GM21367 (cell line): ENCODE data around the gene SPATA19.
A peak's percentile ranks its signal among the peaks of the same experiment; 100 is the strongest.

Source experiments
- ATAC-seq: cut with Tn5 transposase; IDR thresholded peaks from one replicate; pipeline ENCODE4 v1.9.1; 2021; ENCODE audit not compliant: unreplicated experiment

SPATA19 gene

GRCh38 chr11:133835593-133836548 is 9.4 kb downstream of the SPATA19 start:
- no peak for ATAC-seq

- ATAC-seq: peak; percentile 91
These were observed 10.4 kb downstream of the SPATA19 start for GRCh38 chr11:133834682-133835592.

- ATAC-seq: no peak
These were observed 11.2 kb downstream of the SPATA19 start for GRCh38 chr11:133833898-133834681.

DNA sequence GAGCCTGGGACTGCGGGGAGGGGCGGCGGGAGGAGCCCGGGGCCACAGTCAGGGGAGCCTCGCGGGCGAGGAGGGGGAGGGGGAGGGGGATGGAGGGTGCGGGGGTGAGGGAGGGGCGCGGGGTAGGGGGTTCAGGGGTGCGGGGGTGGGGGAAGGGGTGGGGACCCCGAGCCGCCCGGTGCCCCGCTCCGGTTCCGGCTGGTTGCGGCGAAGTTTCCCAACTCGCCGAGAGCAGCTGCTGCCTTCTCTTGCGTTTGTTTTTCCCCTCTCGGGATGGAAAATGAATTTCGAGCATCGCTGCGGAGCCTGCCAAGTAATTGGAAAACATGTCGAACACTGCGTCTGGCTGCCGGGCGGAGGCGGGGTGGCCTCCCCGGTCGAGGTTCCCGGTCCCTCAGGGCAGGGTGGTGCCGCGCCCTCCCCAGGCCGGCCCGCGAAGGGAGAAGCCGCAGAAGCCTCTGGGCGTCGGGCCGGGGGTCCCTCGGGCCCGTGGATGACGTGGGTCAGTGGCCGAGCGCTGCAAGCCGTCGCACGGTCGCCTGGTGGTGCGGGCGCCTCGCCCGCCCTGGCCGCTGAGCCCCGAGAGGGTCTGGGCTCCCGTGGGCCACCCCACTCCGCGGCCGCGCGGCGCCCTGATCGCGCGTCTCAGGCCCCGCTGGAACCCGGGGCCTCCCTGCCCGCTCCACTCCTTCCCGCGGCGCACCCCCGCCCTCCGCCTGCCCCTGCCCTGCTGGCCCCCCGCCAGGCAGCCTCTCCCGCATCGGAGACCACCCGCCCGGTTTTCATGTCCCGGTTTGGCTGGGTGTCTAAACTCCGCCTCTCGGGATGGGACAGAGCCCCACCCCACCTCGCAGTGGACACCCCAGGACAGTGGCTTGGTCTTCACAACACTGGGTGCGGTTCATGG is 12.1 kb downstream of the SPATA19 start:
- no peak for ATAC-seq

DNA sequence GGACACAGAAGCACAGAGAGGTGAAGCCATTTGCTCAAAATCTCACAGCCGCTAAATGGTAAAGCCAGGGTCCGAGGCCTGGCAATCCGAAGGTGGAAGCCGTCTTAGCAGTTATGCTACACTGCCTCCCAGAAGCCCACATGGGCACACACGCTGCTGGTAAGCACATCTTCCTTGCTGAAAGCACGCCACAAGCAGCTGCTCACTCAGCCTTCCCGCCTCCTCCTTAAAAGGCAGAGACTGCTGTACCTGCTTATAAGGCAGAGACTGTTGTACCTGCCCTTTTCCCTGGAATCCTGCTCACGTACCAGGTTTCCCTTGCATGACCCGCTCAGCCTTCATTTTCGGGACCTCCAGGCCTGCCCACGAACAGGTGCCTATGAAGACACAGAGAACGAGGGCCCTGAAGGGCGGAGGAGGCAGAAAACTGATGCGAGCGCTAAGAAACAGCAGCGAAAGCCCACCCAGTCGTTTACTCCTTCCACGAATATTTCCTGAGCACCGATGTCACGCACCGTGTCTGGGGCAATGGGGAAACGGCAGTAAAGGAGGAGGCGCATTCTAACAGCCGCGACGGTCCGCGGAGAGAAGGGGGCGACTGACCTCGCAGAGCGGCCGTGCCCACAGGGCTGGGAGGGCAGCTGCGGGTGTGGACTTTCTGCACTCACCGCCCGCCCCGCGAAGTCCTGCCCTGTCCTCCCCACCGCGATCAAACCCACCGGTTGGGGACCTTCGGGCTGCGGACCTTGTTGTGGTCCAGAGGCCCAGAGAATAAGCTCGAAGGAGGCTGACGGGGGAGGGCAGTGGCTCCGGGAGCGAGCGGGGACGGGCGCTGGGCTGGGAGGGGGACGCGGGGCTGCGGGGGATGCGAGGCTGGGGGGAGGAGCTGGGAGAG is 13.0 kb downstream of the SPATA19 start:
- ATAC-seq: no peak

GRCh38 chr11:133830931-133831907 is 14.1 kb downstream of the SPATA19 start:
- no peak for ATAC-seq

GRCh38 chr11:133829566-133829965 is 15.7 kb downstream of the SPATA19 start:
- no peak for ATAC-seq

DNA sequence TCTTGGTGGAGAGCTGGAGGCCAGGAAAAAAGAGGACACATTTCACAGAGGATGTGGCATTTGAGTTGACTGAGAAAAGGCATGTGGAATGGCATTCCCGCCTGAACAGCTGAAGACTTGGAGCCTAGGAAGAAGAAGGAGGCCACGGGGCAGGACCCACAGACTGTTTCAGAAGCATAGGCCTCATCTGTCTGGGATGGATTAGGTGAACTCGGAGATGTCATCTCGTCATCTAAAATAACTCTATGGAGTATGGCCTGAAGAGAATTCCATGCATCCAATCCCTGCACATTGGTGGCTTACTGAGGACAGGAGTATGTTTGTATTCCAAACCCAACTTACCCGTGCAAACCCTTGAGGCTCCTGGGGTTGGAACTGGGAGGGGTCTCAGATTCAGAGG is 16.4 kb downstream of the SPATA19 start:
- no peak for ATAC-seq

GRCh38 chr11:133827556-133827955 is 17.8 kb downstream of the SPATA19 start:
- no peak for ATAC-seq

- no peak for ATAC-seq
These were observed 18.4 kb downstream of the SPATA19 start for GRCh38 chr11:133826866-133827265.

DNA sequence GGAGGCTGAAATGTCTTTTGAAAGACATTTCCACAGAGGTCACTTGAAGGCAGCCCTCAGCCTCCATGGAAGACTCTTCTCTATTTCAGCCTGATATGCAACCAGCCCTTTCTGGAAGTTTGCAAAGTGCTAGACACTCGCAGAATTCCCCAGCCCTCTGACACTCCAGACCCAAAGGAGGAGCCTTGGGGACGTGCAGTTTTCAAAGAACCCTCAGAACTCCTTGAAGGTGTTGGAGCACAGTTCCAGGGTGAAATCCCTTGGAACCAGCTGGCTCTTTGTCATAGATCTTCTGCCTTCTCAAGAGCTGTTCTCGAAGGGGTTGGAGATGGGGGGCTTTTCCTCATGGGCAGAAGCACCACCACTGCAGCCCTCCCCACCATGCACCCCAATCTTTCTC is 19.6 kb downstream of the SPATA19 start:
- ATAC-seq: no peak

- no peak for ATAC-seq
These were observed 20.2 kb downstream of the SPATA19 start for GRCh38 chr11:133825156-133825555.

DNA sequence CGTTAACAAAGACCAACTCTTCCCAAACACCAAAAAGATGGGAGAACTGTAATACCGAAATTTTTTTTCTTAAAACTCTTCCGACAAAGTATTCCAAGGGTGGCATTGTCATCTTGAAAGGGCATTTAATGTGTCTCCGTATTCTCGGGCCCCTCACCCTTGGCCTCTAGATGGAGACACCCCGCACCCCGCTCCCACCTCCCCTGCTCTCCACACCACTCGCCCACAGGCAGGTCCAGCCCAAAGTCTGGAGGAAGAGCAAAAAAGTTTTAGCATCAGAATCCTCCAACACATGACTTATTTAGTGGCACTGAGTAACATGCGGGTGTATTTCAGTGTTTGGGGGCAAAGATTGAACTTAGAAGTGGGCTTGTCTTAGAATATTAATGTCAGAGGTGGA is 20.7 kb downstream of the SPATA19 start:
- no peak for ATAC-seq

GRCh38 chr11:133823614-133824013 is 21.7 kb downstream of the SPATA19 start:
- ATAC-seq: no peak

DNA sequence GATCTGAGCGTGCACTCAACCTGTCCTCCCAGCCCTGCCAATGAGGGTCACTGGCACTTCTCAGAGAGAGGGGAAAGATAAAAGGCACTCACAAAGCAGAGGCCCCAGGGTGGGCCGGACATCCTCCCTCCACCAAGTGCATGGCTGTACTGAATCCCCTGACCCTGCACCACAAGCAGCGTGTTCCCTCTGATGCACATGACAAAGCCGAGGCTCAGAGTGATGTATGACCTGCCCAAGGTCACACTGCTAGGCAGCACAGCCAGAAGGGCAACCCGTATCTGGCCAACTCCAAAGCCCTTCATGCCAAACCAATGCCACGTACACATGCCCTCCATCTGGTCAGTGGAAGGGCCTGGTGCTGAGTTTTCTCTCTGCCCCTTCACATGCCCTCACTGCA is 22.1 kb downstream of the SPATA19 start:
- no peak for ATAC-seq

DNA sequence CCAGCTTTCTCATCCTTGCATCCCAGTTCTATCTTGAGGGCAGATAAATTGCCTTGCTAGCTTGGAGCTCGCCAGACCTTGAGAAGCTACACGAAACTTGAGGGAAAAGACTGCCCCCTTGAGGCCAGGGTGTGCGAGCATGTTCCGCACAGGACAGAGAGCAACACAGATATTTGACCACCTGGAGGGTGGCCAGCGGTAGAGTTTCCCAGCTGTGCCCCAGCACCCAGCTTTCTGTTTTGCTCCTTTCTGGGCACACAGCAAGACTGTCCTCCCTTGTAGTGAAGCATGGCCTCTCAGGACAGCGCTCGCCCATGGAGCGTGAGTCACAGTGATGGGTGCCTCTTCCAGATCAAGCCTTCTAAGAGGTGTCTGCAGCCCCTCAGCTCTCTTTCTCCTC is 23.5 kb downstream of the SPATA19 start:
- ATAC-seq: peak; percentile 79

- ATAC-seq: no peak
These were observed 25.5 kb downstream of the SPATA19 start for GRCh38 chr11:133819746-133820315.
